Spleen (tissue), 7 donors: ENCODE results near the gene ACRBP.
A peak's percentile ranks its signal among the peaks of the same experiment; 100 is the strongest.

Experiments
- CTCF ChIP-seq, 11 experiments: fragments of 200-600 bp in 7 of 11; fragments of 450-650 bp in 4 of 11; sonication (generic) in 4 of 11; IDR thresholded peaks in 8 of 11; conservative IDR thresholded peaks in 3 of 11; 1 replicate in 7 of 11; 2 replicates in 4 of 11; pipeline versions ENCODE4 v1.4.0 to v1.8.0; 2016 to 2021; ENCODE audit warnings: antibody characterized with exemption in 11 of 11, inconsistent platforms in 4 of 11, mild to moderate bottlenecking in 1 of 11
- POLR2AphosphoS5 ChIP-seq, 3 donors: sonication (generic); formaldehyde crosslinking; IDR thresholded peaks; one replicate each; pipeline ENCODE4 v1.5.1; 2017; ENCODE audit warnings: antibody characterized with exemption in 3 of 3
- donor health status: DM: no; HTN: no; CAD: no; lungs with moderate emphysema.
- donor health status: DM: no; HTN: no; CAD: no.
- donor health status: DM: no; HTN: no; CAD: no.

GRCh38 chr12:6644257-6644596 is 3.0 kb downstream of the ACRBP start:
- TF ChIP-seq POLR2AphosphoS5 (IDR thresholded peaks at IDR 0.05): peak in 2 of 3 donors; percentile 49 to 60
- no peak for TF ChIP-seq CTCF (IDR thresholded peaks at IDR 0.05 in 8 of 11, conservative IDR thresholded peaks at IDR 0.05 in 3 of 11)
